Measurements from ENCODE around the gene GBP1.

DNA sequence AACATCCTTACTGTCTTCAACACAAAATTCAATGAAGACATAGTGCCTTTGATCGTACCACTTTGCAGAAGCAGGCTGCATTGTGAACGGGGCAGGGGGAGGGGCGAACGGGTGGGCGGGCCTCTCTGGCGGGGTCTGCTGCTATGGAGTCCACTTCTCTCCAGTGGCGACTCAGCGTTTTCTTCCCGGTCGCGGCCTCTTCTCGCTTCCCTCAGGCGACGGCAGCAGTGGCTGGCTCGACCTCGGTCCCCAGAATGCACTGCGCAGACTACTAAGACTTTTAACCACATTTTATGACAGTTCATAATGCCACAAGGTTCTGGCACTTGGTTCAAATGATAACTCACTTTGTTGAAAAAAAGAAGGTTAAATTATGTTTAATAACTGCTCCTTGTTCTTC is 39.7 kb upstream of the GBP1 start:
- TF ChIP-seq, protein P1, sequence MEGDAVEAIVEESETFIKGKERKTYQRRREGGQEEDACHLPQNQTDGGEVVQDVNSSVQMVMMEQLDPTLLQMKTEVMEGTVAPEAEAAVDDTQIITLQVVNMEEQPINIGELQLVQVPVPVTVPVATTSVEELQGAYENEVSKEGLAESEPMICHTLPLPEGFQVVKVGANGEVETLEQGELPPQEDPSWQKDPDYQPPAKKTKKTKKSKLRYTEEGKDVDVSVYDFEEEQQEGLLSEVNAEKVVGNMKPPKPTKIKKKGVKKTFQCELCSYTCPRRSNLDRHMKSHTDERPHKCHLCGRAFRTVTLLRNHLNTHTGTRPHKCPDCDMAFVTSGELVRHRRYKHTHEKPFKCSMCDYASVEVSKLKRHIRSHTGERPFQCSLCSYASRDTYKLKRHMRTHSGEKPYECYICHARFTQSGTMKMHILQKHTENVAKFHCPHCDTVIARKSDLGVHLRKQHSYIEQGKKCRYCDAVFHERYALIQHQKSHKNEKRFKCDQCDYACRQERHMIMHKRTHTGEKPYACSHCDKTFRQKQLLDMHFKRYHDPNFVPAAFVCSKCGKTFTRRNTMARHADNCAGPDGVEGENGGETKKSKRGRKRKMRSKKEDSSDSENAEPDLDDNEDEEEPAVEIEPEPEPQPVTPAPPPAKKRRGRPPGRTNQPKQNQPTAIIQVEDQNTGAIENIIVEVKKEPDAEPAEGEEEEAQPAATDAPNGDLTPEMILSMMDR (conservative IDR thresholded peaks at IDR 0.05; ENCODE audit: low read depth, low read length) = no peak
- no peak for TF ChIP-seq CEBPB (IDR thresholded peaks at IDR 0.05; ENCODE audit: low read depth, low read length)

Measured in IMR-90 (cell line).